ENCODE data around the gene EGLN3.

DNA sequence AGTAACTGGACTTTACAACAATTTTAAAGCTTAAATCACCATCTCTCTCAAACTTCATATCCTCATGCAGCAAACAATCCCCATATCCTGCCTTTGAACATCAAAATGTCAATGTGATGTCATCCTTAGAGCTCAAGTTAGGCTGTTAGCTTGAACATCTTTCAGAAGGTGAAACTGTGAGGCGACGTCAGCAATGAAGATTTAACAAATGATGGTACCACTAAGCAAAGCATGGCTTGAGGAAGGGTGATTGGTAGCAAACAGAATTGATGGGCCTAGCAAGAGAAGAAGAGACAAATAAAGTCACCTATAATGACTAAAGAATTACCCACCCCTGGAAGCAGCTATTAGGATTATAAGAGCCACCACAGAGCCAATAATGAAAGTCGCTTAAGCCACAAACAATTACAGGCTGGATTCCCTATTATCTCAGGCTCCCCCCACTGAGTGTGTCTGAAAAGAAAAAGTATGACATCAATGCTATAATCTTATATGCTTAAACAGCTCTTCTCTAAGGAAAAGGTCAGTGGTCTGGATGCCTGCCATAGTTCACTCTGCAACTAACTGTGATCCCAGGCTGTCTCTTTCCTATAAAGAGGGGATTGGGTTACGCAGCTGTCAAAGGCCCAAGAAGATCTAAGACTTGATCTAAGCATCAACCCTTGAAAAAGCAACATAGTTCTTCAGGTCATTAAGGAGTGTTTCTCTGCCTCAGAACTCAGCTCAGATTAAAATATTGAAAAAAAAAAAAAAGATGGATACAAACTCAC, 18.1 kb downstream of the EGLN3 start:
- TF ChIP-seq, protein P1, sequence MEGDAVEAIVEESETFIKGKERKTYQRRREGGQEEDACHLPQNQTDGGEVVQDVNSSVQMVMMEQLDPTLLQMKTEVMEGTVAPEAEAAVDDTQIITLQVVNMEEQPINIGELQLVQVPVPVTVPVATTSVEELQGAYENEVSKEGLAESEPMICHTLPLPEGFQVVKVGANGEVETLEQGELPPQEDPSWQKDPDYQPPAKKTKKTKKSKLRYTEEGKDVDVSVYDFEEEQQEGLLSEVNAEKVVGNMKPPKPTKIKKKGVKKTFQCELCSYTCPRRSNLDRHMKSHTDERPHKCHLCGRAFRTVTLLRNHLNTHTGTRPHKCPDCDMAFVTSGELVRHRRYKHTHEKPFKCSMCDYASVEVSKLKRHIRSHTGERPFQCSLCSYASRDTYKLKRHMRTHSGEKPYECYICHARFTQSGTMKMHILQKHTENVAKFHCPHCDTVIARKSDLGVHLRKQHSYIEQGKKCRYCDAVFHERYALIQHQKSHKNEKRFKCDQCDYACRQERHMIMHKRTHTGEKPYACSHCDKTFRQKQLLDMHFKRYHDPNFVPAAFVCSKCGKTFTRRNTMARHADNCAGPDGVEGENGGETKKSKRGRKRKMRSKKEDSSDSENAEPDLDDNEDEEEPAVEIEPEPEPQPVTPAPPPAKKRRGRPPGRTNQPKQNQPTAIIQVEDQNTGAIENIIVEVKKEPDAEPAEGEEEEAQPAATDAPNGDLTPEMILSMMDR (IDR thresholded peaks at IDR 0.05): no peak
- no peak for TF ChIP-seq POLR2AphosphoS5 (IDR thresholded peaks at IDR 0.05)
- TF ChIP-seq POLR2A (IDR thresholded peaks at IDR 0.05): no peak
- no peak for TF ChIP-seq EP300 (IDR thresholded peaks at IDR 0.05; ENCODE audit: low read depth)

Measured in transverse colon (tissue), 4 donors.